ENCODE measurements around the gene MYO5B.

Gene MYO5B

DNA sequence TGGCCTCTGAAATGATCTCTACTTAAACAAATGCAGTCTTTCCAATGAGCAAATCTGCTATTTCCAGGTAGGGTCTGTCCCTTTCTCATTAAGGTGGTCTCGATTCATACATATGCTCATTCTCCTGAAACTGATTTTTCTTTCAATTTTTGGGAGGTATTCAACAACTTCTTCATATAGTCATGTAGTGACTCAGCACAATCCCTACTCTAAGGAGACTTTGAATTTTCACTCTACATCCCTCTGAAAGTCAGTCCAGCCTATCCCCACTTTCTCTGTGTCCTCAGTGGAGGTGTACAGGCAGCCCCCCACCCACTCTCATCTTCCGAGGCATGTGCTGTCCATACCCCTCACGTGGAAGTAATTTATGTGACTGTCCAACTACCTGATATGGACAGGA is 281.7 kb downstream of the MYO5B start:
- no peaks in the 10 kb centered on the region for H3F3A ChIP-seq (ENCODE audit: control insufficient read depth, insufficient read depth)
- no peaks in the 10 kb centered on the region for H3K9me2 ChIP-seq (replicated peaks; ENCODE audit: control insufficient read depth, low read length)
- no peaks in the 10 kb centered on the region for H3K79me2 ChIP-seq (ENCODE audit: control insufficient read depth, low read length)
- H3K27ac ChIP-seq (ENCODE audit: low read depth, low read length), result no peak overlapping the region
- H3K4me3 ChIP-seq (ENCODE audit: low read length), result no peak overlapping the region
- no peaks in the 10 kb centered on the region for H4K20me1 ChIP-seq (ENCODE audit: control insufficient read depth, insufficient read depth, low read depth, low read length)
- no peaks in the 10 kb centered on the region for H3K4me1 ChIP-seq (ENCODE audit: control insufficient read depth, low read length)
- no peaks in the 10 kb centered on the region; the same call in 1 of the 2 replicates for H3K27me3 ChIP-seq (ENCODE audit: control insufficient read depth, low read length)
- no peaks in the 10 kb centered on the region for H3K36me3 ChIP-seq (ENCODE audit: control insufficient read depth, low read length)
- H3K9me3 ChIP-seq (ENCODE audit: control insufficient read depth, insufficient read depth, low read length), result no peaks in the 10 kb centered on the region
- TF ChIP-seq, protein P1, sequence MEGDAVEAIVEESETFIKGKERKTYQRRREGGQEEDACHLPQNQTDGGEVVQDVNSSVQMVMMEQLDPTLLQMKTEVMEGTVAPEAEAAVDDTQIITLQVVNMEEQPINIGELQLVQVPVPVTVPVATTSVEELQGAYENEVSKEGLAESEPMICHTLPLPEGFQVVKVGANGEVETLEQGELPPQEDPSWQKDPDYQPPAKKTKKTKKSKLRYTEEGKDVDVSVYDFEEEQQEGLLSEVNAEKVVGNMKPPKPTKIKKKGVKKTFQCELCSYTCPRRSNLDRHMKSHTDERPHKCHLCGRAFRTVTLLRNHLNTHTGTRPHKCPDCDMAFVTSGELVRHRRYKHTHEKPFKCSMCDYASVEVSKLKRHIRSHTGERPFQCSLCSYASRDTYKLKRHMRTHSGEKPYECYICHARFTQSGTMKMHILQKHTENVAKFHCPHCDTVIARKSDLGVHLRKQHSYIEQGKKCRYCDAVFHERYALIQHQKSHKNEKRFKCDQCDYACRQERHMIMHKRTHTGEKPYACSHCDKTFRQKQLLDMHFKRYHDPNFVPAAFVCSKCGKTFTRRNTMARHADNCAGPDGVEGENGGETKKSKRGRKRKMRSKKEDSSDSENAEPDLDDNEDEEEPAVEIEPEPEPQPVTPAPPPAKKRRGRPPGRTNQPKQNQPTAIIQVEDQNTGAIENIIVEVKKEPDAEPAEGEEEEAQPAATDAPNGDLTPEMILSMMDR (IDR thresholded peaks at IDR 0.05; ENCODE audit: low read depth, low read length, poor library complexity, severe bottlenecking), result no peak
- no peak for TF ChIP-seq EZH2phosphoT487 (IDR thresholded peaks at IDR 0.05; ENCODE audit: borderline replicate concordance, low read length)
- H3K4me2 ChIP-seq (ENCODE audit: low read length), result no peak overlapping the region

DNA sequence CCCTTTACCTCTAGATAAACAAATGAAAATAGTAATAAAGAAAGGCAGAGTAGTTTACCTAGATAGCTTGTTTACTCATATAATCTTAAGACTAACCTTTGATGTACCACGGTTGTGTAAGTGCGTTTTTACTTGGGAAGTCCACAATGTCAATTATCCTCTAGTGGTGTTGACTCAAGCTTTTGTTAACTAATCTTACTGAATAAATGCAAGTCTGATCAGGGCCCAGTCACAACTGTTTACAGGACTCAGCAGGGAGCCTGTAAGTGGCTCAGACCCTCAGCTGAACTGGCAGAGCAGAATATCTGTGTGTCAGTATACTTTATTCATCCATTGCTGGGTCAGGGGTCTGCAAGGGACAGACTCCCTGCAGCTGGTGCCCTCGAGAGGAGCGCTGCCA is 283.5 kb downstream of the MYO5B start:
- H3K27me3 ChIP-seq (ENCODE audit: control insufficient read depth, low read length), result no peaks in the 10 kb centered on the region
- H4K20me1 ChIP-seq (ENCODE audit: control insufficient read depth, insufficient read depth, low read depth, low read length), result no peaks in the 10 kb centered on the region
- H3K9me3 ChIP-seq (ENCODE audit: control insufficient read depth, insufficient read depth, low read length), result no peaks in the 10 kb centered on the region
- H3K36me3 ChIP-seq (ENCODE audit: control insufficient read depth, low read length), result no peaks in the 10 kb centered on the region
- no peak overlapping the region for H3K27ac ChIP-seq (ENCODE audit: low read depth, low read length)
- H3K4me3 ChIP-seq (ENCODE audit: low read length), result no peak overlapping the region
- no peaks in the 10 kb centered on the region for H3F3A ChIP-seq (ENCODE audit: control insufficient read depth, insufficient read depth)
- H3K4me1 ChIP-seq (ENCODE audit: control insufficient read depth, low read length), result no peaks in the 10 kb centered on the region
- TF ChIP-seq, protein P1 (IDR thresholded peaks at IDR 0.05; ENCODE audit: low read depth, low read length, poor library complexity, severe bottlenecking), result no peak
- TF ChIP-seq EZH2phosphoT487 (IDR thresholded peaks at IDR 0.05; ENCODE audit: borderline replicate concordance, low read length), result no peak
- H3K9me2 ChIP-seq (replicated peaks; ENCODE audit: control insufficient read depth, low read length), result no peaks in the 10 kb centered on the region
- no peaks in the 10 kb centered on the region for H3K79me2 ChIP-seq (ENCODE audit: control insufficient read depth, low read length)
- H3K4me2 ChIP-seq (ENCODE audit: low read length), result no peak overlapping the region

DNA sequence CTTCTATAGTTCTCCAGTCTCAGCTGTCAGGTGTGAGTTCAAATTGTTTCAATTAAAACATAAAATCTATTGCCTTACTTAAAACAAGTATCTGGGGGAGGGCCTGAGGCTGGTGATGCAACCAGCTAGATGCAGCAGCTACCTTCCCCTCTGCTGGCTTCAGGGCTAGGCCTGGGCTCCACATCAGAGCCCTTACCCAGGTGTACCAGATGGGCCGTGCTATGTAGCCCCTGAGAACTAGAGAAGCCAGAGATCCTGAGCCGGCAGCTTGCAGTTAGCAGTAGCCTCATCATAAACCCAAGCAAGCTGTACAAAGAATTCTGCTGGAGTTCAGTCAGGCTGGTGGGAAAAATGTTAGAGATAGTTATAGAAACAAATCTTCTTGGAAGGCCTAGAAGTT is 284.0 kb downstream of the MYO5B start:
- Histone ChIP-seq H3K27me3 (ENCODE audit: control insufficient read depth, low read length) (no peaks in the 10 kb centered on the region), H3F3A (ENCODE audit: control insufficient read depth, insufficient read depth) (no peaks in the 10 kb centered on the region), H3K79me2 (ENCODE audit: control insufficient read depth, low read length) (no peaks in the 10 kb centered on the region), H3K36me3 (ENCODE audit: control insufficient read depth, low read length) (no peaks in the 10 kb centered on the region), H3K4me1 (ENCODE audit: control insufficient read depth, low read length) (no peaks in the 10 kb centered on the region), H3K9me2 (replicated peaks; ENCODE audit: control insufficient read depth, low read length) (no peaks in the 10 kb centered on the region), H4K20me1 (ENCODE audit: control insufficient read depth, insufficient read depth, low read depth, low read length) (no peaks in the 10 kb centered on the region), H3K27ac (ENCODE audit: low read depth, low read length) (no peak overlapping the region), H3K4me3 (ENCODE audit: low read length) (no peak overlapping the region), H3K9me3 (ENCODE audit: control insufficient read depth, insufficient read depth, low read length) (no peaks in the 10 kb centered on the region), H3K4me2 (ENCODE audit: low read length) (no peak overlapping the region)
- no peak for TF ChIP-seq EZH2phosphoT487 (IDR thresholded peaks at IDR 0.05; ENCODE audit: borderline replicate concordance, low read length)
- TF ChIP-seq, protein P1 (IDR thresholded peaks at IDR 0.05; ENCODE audit: low read depth, low read length, poor library complexity, severe bottlenecking), result no peak

DNA sequence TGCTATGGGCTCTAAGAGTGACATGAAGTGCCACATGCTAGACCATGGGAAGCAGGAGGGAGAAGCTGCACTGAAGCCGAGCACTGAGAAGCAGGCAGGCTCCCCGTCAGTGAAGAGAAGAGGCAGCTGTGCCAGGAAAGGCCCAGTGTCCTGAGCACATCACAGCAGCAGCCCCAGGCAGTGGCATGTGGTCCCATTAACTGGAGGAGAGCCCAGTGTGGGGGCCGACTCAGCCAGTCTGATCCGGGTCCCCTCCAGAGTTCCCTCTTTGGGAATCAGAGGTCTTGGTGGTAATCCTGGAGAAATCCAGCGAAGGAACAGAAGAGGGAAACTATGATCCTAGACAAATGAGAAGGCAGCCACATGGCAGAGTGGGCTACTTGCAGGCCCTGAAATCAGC is 284.9 kb downstream of the MYO5B start:
- H3K4me2 ChIP-seq (ENCODE audit: low read length), result no peak overlapping the region
- no peak overlapping the region for H3K27ac ChIP-seq (ENCODE audit: low read depth, low read length)
- no peaks in the 10 kb centered on the region for H3K4me1 ChIP-seq (ENCODE audit: control insufficient read depth, low read length)
- H3F3A ChIP-seq (ENCODE audit: control insufficient read depth, insufficient read depth), result no peaks in the 10 kb centered on the region
- H3K36me3 ChIP-seq (ENCODE audit: control insufficient read depth, low read length), result no peaks in the 10 kb centered on the region
- H3K4me3 ChIP-seq (ENCODE audit: low read length), result no peak overlapping the region
- no peak for TF ChIP-seq EZH2phosphoT487 (IDR thresholded peaks at IDR 0.05; ENCODE audit: borderline replicate concordance, low read length)
- TF ChIP-seq, protein P1 (IDR thresholded peaks at IDR 0.05; ENCODE audit: low read depth, low read length, poor library complexity, severe bottlenecking), result no peak
- H4K20me1 ChIP-seq (ENCODE audit: control insufficient read depth, insufficient read depth, low read depth, low read length), result no peaks in the 10 kb centered on the region
- H3K9me2 ChIP-seq (replicated peaks; ENCODE audit: control insufficient read depth, low read length), result no peaks in the 10 kb centered on the region
- H3K9me3 ChIP-seq (ENCODE audit: control insufficient read depth, insufficient read depth, low read length), result no peaks in the 10 kb centered on the region
- no peaks in the 10 kb centered on the region for H3K79me2 ChIP-seq (ENCODE audit: control insufficient read depth, low read length)
- no peaks in the 10 kb centered on the region for H3K27me3 ChIP-seq (ENCODE audit: control insufficient read depth, low read length)

All from DOHH2 (cell line).